SK-N-MC (cell line): ENCODE results near the gene MFAP3.
"Not testable (repeated sequence)": the region's sequence is repeated elsewhere in the genome, so short reads cannot be mapped to it uniquely, and the experiment has no call there.

Source experiments
- EZH2 ChIP-seq: fragments of 200-600 bp; sonication (generic); IDR thresholded peaks from one replicate; pipeline ENCODE4 v1.6.1; 2017; ENCODE audit warnings: antibody characterized with exemption
- POLR2AphosphoS5 ChIP-seq: IDR thresholded peaks from 2 replicates; pipeline ENCODE4 v1.6.1; 2012; ENCODE audit warnings: mild to moderate bottlenecking, low read depth, low read length, borderline replicate concordance

DNA sequence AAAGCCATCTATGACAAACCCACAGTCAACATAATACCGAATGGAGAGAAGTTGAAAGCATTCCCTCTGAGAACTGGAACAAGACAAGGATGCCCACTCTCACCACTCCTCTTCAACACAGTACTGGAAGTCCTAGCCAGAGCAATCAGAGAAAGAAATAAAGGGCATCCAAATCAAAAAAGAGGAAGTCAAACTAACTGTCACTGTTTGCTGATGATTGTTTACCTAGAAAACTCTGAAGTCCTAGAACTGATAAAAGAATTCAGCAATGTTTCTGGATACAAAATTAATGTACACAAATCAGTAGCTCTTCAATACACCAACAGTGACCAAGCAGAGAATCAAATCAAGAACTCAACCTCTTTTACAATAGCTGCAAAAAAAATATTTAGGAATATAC, 19.8 kb upstream of the MFAP3 start:
- TF ChIP-seq POLR2AphosphoS5, EZH2: not testable (repeated sequence)
